Measurements from ENCODE around the gene TRPM5. TPM values are rescaled to one million over a fixed set of nuclear protein-coding genes. Genes with fewer than 3 reads are reported as not detected.

Gene TRPM5
- polyA plus RNA-seq, 1 of the 3 experiments (the other 2 are of a cell fraction) = not detected

GRCh38 chr11:2477936-2478335, 33.6 kb upstream of the TRPM5 start (continued):
- no peak for TF ChIP-seq JUND (IDR thresholded peaks at IDR 0.05)
- no peak for TF ChIP-seq PBX3 (IDR thresholded peaks at IDR 0.05)
- TF ChIP-seq NFIC (IDR thresholded peaks at IDR 0.05; ENCODE audit: borderline replicate concordance) = no peak
- no peak for TF ChIP-seq TAF1 (IDR thresholded peaks at IDR 0.05; ENCODE audit: borderline replicate concordance, low read depth, low read length)
- no peak for TF ChIP-seq MXI1 (IDR thresholded peaks at IDR 0.05; ENCODE audit: low read depth, low read length)

- TF ChIP-seq SMC3 (IDR thresholded peaks at IDR 0.05; ENCODE audit: low read depth, low read length) (no peak), RFX5 (IDR thresholded peaks at IDR 0.05; ENCODE audit: low read length) (no peak), FOXJ3 (CRISPR knock-in tag; IDR thresholded peaks at IDR 0.05) (no peak), JUND (IDR thresholded peaks at IDR 0.05) (no peak), ZBTB33 (IDR thresholded peaks at IDR 0.05; ENCODE audit: borderline replicate concordance, low read depth) (no peak), RAD21 (IDR thresholded peaks at IDR 0.05; ENCODE audit: low read length) (no peak), FOXM1 (IDR thresholded peaks at IDR 0.05; ENCODE audit: low read depth) (no peak)
- ChIA-PET POLR2A (no interaction called here), CTCF (no interaction called here)
- no peak overlapping the region for H3K4me3 ChIP-seq (ENCODE audit: low read depth in 2 of 2, low read length in 1 of 2)
- H3K9me3 ChIP-seq = no peaks in the 10 kb centered on the region
- no peaks in the 10 kb centered on the region for H3K27me3 ChIP-seq (ENCODE audit: insufficient read depth)
- no peaks in the 10 kb centered on the region for H3K36me3 ChIP-seq (replicated peaks in 1 of 2; ENCODE audit: control insufficient read depth in 1 of 2, insufficient read depth in 2 of 2, low read length in 1 of 2)
- no peak overlapping the region for H3K4me2 ChIP-seq
- H4K20me1 ChIP-seq (ENCODE audit: insufficient read depth) = no peaks in the 10 kb centered on the region
- no peak overlapping the region for H3K27ac ChIP-seq (ENCODE audit: low read depth in 2 of 2, low read length in 1 of 2)
- H3K9me2 ChIP-seq = no peaks in the 10 kb centered on the region
- no peak overlapping the region for H2AFZ ChIP-seq (ENCODE audit: low read depth)
- no peaks in the 10 kb centered on the region for H3K79me2 ChIP-seq (ENCODE audit: insufficient read depth)
- DNase-seq = no peak
- H3F3A ChIP-seq (replicated peaks; ENCODE audit: insufficient read depth) = no peaks in the 10 kb centered on the region
- H3K9ac ChIP-seq = no peak overlapping the region
- peaks cover 0 to 4% of the 10 kb centered on the region in 2 experiments; a peak in 1 of 4 replicates for H3K4me1 ChIP-seq (ENCODE audit: control insufficient read depth in 1 of 2, insufficient read depth in 2 of 2, low read depth in 1 of 2, low read length in 1 of 2)
- WGBS (ENCODE audit: low lambda C conversion rate) = 45% methylated on average over 3 of the region's 3 CpGs
Measured at GRCh38 chr11:2477254-2477653, 32.9 kb upstream of the TRPM5 start.

- H3K9me2 ChIP-seq = no peaks in the 10 kb centered on the region
- no peaks in the 10 kb centered on the region for H3K36me3 ChIP-seq (replicated peaks in 1 of 2; ENCODE audit: control insufficient read depth in 1 of 2, insufficient read depth in 2 of 2, low read length in 1 of 2)
- H3K4me1 ChIP-seq (ENCODE audit: control insufficient read depth in 1 of 2, insufficient read depth in 2 of 2, low read depth in 1 of 2, low read length in 1 of 2) = peaks cover 0 to 4% of the 10 kb centered on the region in 2 experiments; a peak in 1 of 4 replicates
- WGBS (ENCODE audit: low lambda C conversion rate) = 40% methylated on average over 17 of the region's 17 CpGs
- DNase-seq = no peak
- H2AFZ ChIP-seq (ENCODE audit: low read depth) = no peak overlapping the region
- no peak overlapping the region for H3K27ac ChIP-seq (ENCODE audit: low read depth in 2 of 2, low read length in 1 of 2)
- no peak overlapping the region for H3K4me2 ChIP-seq
- no peaks in the 10 kb centered on the region for H4K20me1 ChIP-seq (ENCODE audit: insufficient read depth)
- no peaks in the 10 kb centered on the region for H3F3A ChIP-seq (replicated peaks; ENCODE audit: insufficient read depth)
- H3K9me3 ChIP-seq = no peaks in the 10 kb centered on the region
- H3K9ac ChIP-seq = no peak overlapping the region
- H3K79me2 ChIP-seq (ENCODE audit: insufficient read depth) = no peaks in the 10 kb centered on the region
- no peak overlapping the region for H3K4me3 ChIP-seq (ENCODE audit: low read depth in 2 of 2, low read length in 1 of 2)
- no peaks in the 10 kb centered on the region for H3K27me3 ChIP-seq (ENCODE audit: insufficient read depth)
- POLR2A ChIA-PET = no interaction called here
- CTCF ChIA-PET = interaction anchor here (1.5 to 1.9 kb wide), 2 partner anchors 10 to 56 kb away, joined by 4 to 7 read pairs; no protein-coding TSS in a partner anchor
- TF ChIP-seq, protein P1, sequence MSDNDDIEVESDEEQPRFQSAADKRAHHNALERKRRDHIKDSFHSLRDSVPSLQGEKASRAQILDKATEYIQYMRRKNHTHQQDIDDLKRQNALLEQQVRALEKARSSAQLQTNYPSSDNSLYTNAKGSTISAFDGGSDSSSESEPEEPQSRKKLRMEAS (IDR thresholded peaks at IDR 0.05; ENCODE audit: low read depth) = no peak
- TF ChIP-seq ZBTB33 (IDR thresholded peaks at IDR 0.05; ENCODE audit: borderline replicate concordance, low read depth) = no peak
- TF ChIP-seq TAF1 (IDR thresholded peaks at IDR 0.05; ENCODE audit: borderline replicate concordance, low read depth, low read length) = no peak
- no peak for TF ChIP-seq FOXM1 (IDR thresholded peaks at IDR 0.05; ENCODE audit: low read depth)
- TF ChIP-seq SMC3 (IDR thresholded peaks at IDR 0.05; ENCODE audit: low read depth, low read length) = no peak
- no peak for TF ChIP-seq RFX5 (IDR thresholded peaks at IDR 0.05; ENCODE audit: low read length)
- no peak for TF ChIP-seq FOSL2 (IDR thresholded peaks at IDR 0.05; ENCODE audit: borderline replicate concordance, low read depth)
- TF ChIP-seq YY1 (IDR thresholded peaks at IDR 0.05; ENCODE audit: low read depth) = no peak
- TF ChIP-seq USF2 (IDR thresholded peaks at IDR 0.05; ENCODE audit: borderline replicate concordance, low read depth, low read length) = no peak
- TF ChIP-seq JUND (IDR thresholded peaks at IDR 0.05) = no peak
- TF ChIP-seq TEAD4 (IDR thresholded peaks at IDR 0.05; ENCODE audit: borderline replicate concordance, insufficient read depth) = no peak
Measured at GRCh38 chr11:2475136-2475918, 31.0 kb upstream of the TRPM5 start.

Data from SK-N-SH (cell line).